GM19395 (cell line): ENCODE data around the gene UNC5CL.

Experiments used
- ATAC-seq: cut with Tn5 transposase; IDR thresholded peaks from one replicate; pipeline ENCODE4 v1.9.1; 2021; ENCODE audit warnings: mild to moderate bottlenecking, moderate library complexity; ENCODE audit not compliant: unreplicated experiment

The UNC5CL gene

DNA sequence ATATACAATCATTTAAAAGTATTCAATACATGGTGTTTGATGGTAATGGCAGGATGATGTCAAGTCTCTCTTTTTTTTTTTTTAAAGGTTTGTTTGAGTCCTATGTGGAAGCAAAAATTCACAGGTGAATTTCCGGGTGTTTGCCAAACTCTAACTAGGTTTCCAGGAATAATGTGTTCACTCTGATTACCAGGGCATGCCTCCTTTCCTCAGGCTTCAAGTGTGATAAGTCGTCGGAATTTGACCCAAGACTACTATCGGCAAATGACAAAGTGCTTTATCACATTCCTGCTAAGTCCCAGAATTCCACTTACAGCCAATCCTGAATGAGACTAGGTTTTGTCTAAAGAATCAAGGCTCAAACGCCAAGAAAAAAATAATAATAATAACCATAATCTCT is 25.8 kb upstream of the UNC5CL start:
- ATAC-seq: no peak

DNA sequence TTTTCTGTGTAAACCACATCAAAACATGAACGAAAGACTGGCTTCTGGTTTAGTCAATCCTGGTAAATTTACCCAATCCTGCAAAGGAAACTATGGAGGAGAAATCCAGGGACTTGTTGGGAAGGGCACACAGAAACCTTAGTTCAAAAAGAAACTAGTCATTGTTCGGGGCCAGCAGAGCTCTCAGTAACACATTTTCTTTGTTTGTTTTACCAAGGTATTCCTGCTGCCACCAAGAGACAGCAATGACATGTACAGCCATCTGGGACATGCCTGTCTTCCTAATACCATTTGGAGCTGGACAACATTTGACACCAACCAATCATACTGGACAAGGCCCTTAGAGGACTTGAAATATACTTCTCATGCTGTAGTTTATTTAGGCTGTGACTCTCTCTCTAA is 24.9 kb upstream of the UNC5CL start:
- no peak for ATAC-seq

DNA sequence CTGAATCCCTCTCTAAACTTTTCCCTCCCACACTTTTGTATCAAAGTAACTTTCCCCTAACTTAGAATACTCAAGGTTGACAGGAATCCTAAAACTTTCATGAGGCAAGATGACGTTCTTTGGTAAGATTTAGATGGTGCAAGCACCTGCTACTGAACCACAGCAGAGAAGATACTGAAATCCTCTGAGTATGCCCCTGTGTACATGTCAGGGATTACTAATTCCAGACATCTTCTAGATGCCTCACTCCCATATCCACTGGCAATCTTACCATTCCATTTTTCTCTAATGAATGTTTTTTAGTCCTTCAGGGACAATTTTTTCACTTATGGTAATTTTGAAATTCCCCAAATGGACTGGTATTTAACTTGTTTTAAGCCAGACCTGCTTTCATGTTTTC is 23.0 kb upstream of the UNC5CL start:
- no peak for ATAC-seq

DNA sequence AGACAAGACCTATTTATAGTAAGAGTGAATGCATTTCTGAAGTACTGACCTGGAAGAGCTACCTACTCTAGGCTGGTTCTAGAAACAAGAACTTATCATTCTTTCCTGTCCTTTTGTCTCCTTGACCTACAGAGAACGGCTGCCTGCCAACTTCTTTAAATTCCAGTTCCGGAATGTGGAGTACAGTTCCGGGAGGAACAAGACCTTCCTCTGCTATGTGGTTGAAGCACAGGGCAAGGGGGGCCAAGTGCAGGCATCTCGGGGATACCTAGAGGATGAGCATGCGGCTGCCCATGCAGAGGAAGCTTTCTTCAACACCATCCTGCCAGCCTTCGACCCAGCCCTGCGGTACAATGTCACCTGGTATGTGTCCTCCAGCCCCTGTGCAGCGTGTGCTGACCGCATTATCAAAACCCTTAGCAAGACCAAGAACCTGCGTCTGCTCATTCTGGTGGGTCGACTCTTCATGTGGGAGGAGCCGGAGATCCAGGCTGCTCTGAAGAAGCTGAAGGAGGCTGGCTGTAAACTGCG is 22.2 kb upstream of the UNC5CL start:
- no peak for ATAC-seq

DNA sequence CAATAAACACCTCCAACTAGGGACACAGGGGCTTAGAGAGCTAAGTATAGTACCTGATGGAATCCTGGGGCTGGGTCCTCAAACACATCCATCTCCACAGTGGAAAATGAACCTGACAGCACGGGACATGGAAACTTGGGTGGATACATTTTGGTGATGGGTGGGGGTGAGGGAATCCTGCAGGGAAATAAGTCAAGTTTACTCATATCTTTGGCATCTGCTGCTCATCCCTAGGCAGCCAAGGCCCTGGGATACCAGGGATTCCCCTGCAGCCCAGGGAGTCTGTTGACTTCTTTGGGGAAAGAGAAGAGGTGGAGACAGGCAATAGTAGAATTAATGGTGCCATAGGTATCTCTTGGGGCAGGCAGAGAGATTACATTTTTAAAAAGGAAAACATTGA is 20.5 kb upstream of the UNC5CL start:
- no peak for ATAC-seq

- no peak for ATAC-seq
Observed at GRCh38 chr6:41058783-41059181, 19.8 kb upstream of the UNC5CL start.

- no peak for ATAC-seq
Observed at GRCh38 chr6:41056768-41057490, 17.9 kb upstream of the UNC5CL start.

DNA sequence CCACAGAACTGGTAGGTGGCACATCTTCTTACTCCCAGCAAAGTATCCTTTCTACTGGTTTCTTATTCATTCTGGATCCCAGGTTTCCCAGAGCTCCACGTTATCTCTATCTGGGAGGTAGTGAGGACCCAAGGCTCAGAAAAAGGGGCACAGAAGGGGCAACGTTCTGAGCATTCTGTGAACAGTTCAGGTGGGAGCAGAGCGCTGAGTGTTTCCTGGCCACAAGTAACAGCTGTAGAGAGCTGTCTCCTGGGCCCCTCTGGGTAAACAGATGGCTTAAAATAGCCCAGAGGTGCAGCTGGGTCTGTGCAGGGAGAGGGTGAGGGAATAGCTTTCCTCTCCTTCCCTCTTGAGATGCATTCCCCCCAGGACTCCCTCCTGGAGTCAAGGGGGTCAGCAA is 16.1 kb upstream of the UNC5CL start:
- no peak for ATAC-seq

- no peak for ATAC-seq
Observed at GRCh38 chr6:41054511-41054910, 15.5 kb upstream of the UNC5CL start.

- ATAC-seq: no peak
Observed at GRCh38 chr6:41053041-41053440, 14.0 kb upstream of the UNC5CL start, which contains the start of gene APOBEC2. APOBEC2 (plus strand) TSS chr6:41053202; CDS start chr6:41053348, 146 bp downstream.

DNA sequence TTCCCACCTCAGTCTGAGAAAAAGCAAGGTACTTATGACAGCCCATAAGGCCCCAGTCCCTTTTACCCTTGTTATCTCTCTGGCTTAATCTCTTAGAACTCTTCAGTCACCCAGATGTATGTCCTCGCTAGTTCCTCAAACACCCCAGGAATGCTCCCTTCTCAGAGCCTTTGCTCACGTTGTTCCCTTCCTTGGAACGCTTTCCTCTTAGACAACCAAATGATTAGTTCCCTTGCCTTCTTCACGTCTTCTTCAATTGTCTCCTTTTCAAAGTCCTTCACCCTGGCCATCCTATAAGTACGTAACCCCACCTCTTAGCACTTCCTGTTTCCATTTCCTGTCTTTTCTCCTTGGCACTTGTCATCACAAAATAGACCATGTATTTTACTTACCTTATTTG is 12.9 kb upstream of the UNC5CL start:
- no peak for ATAC-seq

DNA sequence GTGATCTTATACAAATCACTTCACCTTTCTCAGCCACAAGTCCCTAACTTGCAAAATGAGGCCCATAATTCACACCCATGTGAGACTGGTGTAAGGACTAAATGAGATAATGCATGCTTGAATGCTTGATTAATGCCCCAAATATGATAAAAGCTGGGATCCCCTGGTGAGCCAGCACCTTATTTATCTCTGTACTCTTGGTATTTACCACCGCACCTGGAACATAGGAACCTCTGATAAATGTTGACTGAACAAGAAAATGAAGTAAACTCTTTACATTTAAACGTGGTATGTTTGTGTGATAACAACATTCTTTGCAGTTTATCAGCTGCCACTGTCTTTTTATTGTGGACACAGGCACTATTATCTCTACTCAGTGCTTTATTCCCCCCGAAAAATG is 11.5 kb upstream of the UNC5CL start:
- no peak for ATAC-seq

DNA sequence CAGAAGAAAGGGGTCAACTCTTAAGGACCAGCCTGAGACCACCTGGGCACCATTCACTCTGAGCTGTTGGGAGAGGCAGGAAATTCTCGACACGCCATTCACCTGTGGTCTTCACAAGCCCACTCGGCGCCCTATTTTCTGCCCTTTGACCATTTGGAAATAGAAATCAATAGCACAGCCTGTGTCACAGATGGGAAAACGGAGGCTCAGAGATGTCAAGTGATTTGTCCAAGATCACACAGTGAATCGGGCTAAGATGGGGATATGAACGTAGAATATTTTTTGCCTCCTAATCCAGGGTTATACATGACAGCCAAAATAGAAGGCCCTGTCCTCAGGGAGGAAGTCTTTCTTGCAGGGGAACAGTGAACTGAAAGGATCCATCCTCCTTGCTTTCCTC is 10.9 kb upstream of the UNC5CL start:
- no peak for ATAC-seq

DNA sequence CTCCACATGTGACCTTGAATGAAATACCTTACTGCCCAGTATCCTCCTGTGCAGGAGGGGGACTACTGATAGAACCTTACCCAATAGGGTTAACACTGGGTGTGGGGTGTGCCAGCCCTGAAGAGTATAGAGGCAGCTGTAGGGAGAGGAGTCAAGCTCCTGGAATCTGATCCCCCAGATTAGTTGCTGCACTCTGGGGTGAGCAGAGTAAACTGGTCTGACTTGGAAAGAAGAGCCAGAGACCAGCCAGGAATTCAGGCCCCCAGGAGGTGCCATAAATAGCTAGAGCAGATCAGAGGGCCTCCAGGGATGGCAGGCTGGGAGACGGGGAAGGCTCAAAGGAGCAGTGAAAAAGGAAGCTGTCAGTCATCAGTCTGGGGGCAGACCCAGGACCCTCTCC is 10.5 kb upstream of the UNC5CL start:
- no peak for ATAC-seq

- no peak for ATAC-seq
Observed at GRCh38 chr6:41047745-41048732, 9.0 kb upstream of the UNC5CL start.

- no peak for ATAC-seq
Observed at GRCh38 chr6:41047306-41047705, 8.3 kb upstream of the UNC5CL start.

- ATAC-seq: no peak
Observed at GRCh38 chr6:41046084-41046483, 7.1 kb upstream of the UNC5CL start.

DNA sequence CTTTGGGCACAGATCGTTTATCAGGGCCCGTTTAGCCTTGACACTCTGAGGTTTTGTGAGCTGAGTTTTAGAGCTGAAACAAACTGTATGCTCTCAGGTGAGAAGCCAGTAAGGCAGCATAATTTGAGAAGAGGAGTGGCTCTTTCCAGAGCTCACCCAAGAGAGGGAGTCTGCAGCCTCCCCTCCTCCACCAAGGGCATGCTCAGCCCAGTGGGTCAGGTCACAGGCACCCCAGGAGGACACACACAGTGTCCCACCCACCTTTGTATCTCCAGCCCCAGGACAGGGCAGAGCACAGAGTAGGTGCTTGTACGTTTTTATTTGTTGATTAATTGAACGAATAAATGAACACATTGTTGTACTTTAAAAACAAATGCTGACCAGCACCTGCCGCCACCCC is 6.6 kb upstream of the UNC5CL start:
- no peak for ATAC-seq

GRCh38 chr6:41043151-41043550 is 4.1 kb upstream of the UNC5CL start:
- no peak for ATAC-seq

- ATAC-seq: no peak
Observed at GRCh38 chr6:41042226-41043055, 3.4 kb upstream of the UNC5CL start, which contains the start of gene TSPO2. TSPO2 (plus strand) TSS chr6:41042467; CDS start chr6:41042986, 519 bp downstream.
